Upper lobe of left lung (tissue), 6 donors: ENCODE results near the gene HLA-DQA1. TPM values are rescaled to one million over a fixed set of nuclear protein-coding genes. Genes with fewer than 3 reads are reported as not detected.
"Not testable (repeated sequence)": the region's sequence is repeated elsewhere in the genome, so short reads cannot be mapped to it uniquely, and the experiment has no call there.

ENCODE experiments used
- ATAC-seq, 2 donors: fragments of 200-7000 bp; cut with Tn5 transposase; one replicate each; pipeline ENCODE4 v1.9.1; 2022; ENCODE audit warnings: mild to moderate bottlenecking in 2 of 2, moderate library complexity in 2 of 2; ENCODE audit not compliant: low FRiP score in 2 of 2
- DNase-seq, 2 donors: peaks; one replicate each; pipeline ENCODE4 v3.0.0-alpha.2; 2019 to 2020
- H3K27ac ChIP-seq, 4 donors: fragments of 200-600 bp; sonication (generic); one replicate each; pipeline ENCODE4 v1.5.1; 2016 to 2019
- H3K27me3 ChIP-seq, 4 donors: fragments of 200-600 bp; sonication (generic); one replicate each; pipeline ENCODE4 v1.5.1; 2017 to 2019
- H3K36me3 ChIP-seq, 4 donors: fragments of 200-600 bp; sonication (generic); one replicate each; pipeline ENCODE4 v1.5.1; 2016 to 2019
- H3K4me1 ChIP-seq, 4 donors: fragments of 200-600 bp; sonication (generic); one replicate each; pipeline ENCODE4 v1.5.1; 2018 to 2019
- H3K4me3 ChIP-seq, 4 donors: fragments of 200-600 bp; sonication (generic); one replicate each; pipeline ENCODE4 v1.5.1; 2017 to 2019; ENCODE audit warnings: mild to moderate bottlenecking in 2 of 4, moderate library complexity in 1 of 4
- H3K9me3 ChIP-seq, 4 donors: fragments of 200-600 bp; sonication (generic); one replicate each; pipeline ENCODE4 v1.5.1; 2018 to 2019
- CTCF ChIP-seq, 6 experiments: fragments of 450-650 bp in 4 of 6; fragments of 200-600 bp in 2 of 6; sonication (generic) in 2 of 6; IDR thresholded peaks; one replicate each; pipeline ENCODE4 v1.5.1; 2016 to 2019; ENCODE audit warnings: antibody characterized with exemption in 6 of 6
- EP300 ChIP-seq, 4 donors: sonication (generic); formaldehyde crosslinking; IDR thresholded peaks; one replicate each; pipeline ENCODE4 v1.5.1; 2017; ENCODE audit warnings: antibody characterized with exemption in 4 of 4, control low read depth in 2 of 4
- POLR2A ChIP-seq, 4 donors: fragments of 450-650 bp; IDR thresholded peaks; one replicate each; pipeline ENCODE4 v1.5.1; 2016 to 2017; ENCODE audit warnings: antibody characterized with exemption in 4 of 4, mild to moderate bottlenecking in 2 of 4
- POLR2AphosphoS5 ChIP-seq, 2 donors: sonication (generic); formaldehyde crosslinking; IDR thresholded peaks; one replicate each; pipeline ENCODE4 v1.5.1; 2017; ENCODE audit warnings: antibody characterized with exemption in 2 of 2
- WGBS, 2 donors: methylation state at CpG; one replicate each; pipeline ENCODE4 v1.1.5; 2017 to 2018; 5-methylcytosine and 5-hydroxymethylcytosine counted together
- total RNA-seq, 6 donors: library from RNA; depleted of rRNA in 4 of 6; stranded (reverse); fragments of >200 nt in 4 of 6; gene quantifications; one replicate each; pipeline versions ENCODE4 v1.1.0 to v1.2.1, GENCODE V29; 2016 to 2021
- donor health status: DM: no; HTN: no; CAD: no; lungs with moderate emphysema.
- donor health status: DM: no; HTN: yes; CAD: no; lungs with severe emphysema.

Gene HLA-DQA1
- total RNA-seq, 6 donors from 2014 or later: 7.8 to 476 (median 122) TPM; not detected in 1

- no peak overlapping the region for H3K4me3 ChIP-seq
- TF ChIP-seq POLR2A (IDR thresholded peaks at IDR 0.05) (no peak), POLR2AphosphoS5 (IDR thresholded peaks at IDR 0.05) (no peak), CTCF (IDR thresholded peaks at IDR 0.05) (no peak)
- ATAC-seq: peak; percentile 22 to 82
- peak overlapping the region in 1 of 4 donors; percentile 66 for H3K27ac ChIP-seq
- H3K27me3 ChIP-seq: no peaks in the 10 kb centered on the region
- DNase-seq: peak in 1 of 2 donors; percentile 76
- 52 to 59% methylated on average over 3 of the region's 3 CpGs for WGBS, 2 donors
- H3K9me3 ChIP-seq: no peaks in the 10 kb centered on the region
- no peaks in the 10 kb centered on the region for H3K36me3 ChIP-seq
- H3K4me1 ChIP-seq: peaks cover 0 to 8% (median 0%) of the 10 kb centered on the region in 4 donors
These were observed 9.4 kb upstream of the HLA-DQA1 start for GRCh38 chr6:32627831-32628230.

- not testable (repeated sequence) for H3K4me1 ChIP-seq, H3K27ac ChIP-seq, H3K9me3 ChIP-seq, H3K4me3 ChIP-seq, H3K36me3 ChIP-seq, ATAC-seq, H3K27me3 ChIP-seq
- peak in 1 of 2 donors; percentile 10 for DNase-seq
- 97% methylated on average over 13 of the region's 13 CpGs for WGBS, 2 donors
These were observed 7.4 kb upstream of the HLA-DQA1 start for GRCh38 chr6:32629793-32630192.

- TF ChIP-seq EP300 (IDR thresholded peaks at IDR 0.05) (no peak), POLR2A (IDR thresholded peaks at IDR 0.05) (no peak), CTCF (IDR thresholded peaks at IDR 0.05) (no peak), POLR2AphosphoS5 (IDR thresholded peaks at IDR 0.05) (no peak)
- 46 to 68% methylated on average over 2 of the region's 2 CpGs for WGBS, 2 donors
- H3K9me3 ChIP-seq: no peaks in the 10 kb centered on the region
- no peaks in the 10 kb centered on the region for H3K36me3 ChIP-seq
- no peaks in the 10 kb centered on the region for H3K4me1 ChIP-seq
- H3K4me3 ChIP-seq: no peak overlapping the region
- H3K27ac ChIP-seq: no peak overlapping the region
- H3K27me3 ChIP-seq: no peaks in the 10 kb centered on the region
- no peak for DNase-seq
- ATAC-seq: no peak
These were observed 1.6 kb upstream of the HLA-DQA1 start for GRCh38 chr6:32635526-32636123.

GRCh38 chr6:32637883-32638282 lies 677 bp downstream of the HLA-DQA1 start:
- no peak for ATAC-seq
- peak overlapping the region in 2 of 4 donors; percentile 23 to 32 for H3K27ac ChIP-seq
- H3K27me3 ChIP-seq: no peaks in the 10 kb centered on the region
- no peaks in the 10 kb centered on the region for H3K4me1 ChIP-seq
- no peak for DNase-seq
- H3K9me3 ChIP-seq: no peaks in the 10 kb centered on the region
- H3K36me3 ChIP-seq: no peaks in the 10 kb centered on the region
- peak overlapping the region in 2 of 4 donors; percentile 19 to 21 for H3K4me3 ChIP-seq
- TF ChIP-seq POLR2A (IDR thresholded peaks at IDR 0.05) (no peak), EP300 (IDR thresholded peaks at IDR 0.05) (no peak), CTCF (IDR thresholded peaks at IDR 0.05) (no peak), POLR2AphosphoS5 (IDR thresholded peaks at IDR 0.05) (no peak)
- WGBS, 2 donors: 68 to 69% methylated on average over 3 of the region's 3 CpGs

- WGBS, 2 donors: 62 to 67% methylated on average over 9 of the region's 9 CpGs
These were observed 1.5 kb downstream of the HLA-DQA1 start for GRCh38 chr6:32638532-32639219.

More at GRCh38 chr6:32638532-32639219, 1.5 kb downstream of the HLA-DQA1 start:
- no peak for DNase-seq
- Histone ChIP-seq H3K36me3 (no peaks in the 10 kb centered on the region), H3K9me3 (no peaks in the 10 kb centered on the region), H3K27me3 (no peaks in the 10 kb centered on the region), H3K27ac (no peak overlapping the region), H3K4me1 (no peaks in the 10 kb centered on the region), H3K4me3 (peak overlapping the region in 1 of 4 donors; percentile 19)
- ATAC-seq: no peak
- TF ChIP-seq POLR2AphosphoS5 (IDR thresholded peaks at IDR 0.05) (no peak), POLR2A (IDR thresholded peaks at IDR 0.05) (no peak), CTCF (IDR thresholded peaks at IDR 0.05) (no peak), EP300 (IDR thresholded peaks at IDR 0.05) (no peak)
